Endothelial cell of umbilical vein (primary cell): ENCODE results near the gene MARCHF11.

Source experiments
- POLR2A ChIP-seq: IDR thresholded peaks from 2 replicates; pipeline ENCODE4 v1.6.1; 2012; ENCODE audit warnings: low read depth, mild to moderate bottlenecking, control low read depth, low read length
- POLR2AphosphoS5 ChIP-seq: IDR thresholded peaks from 2 replicates; pipeline ENCODE4 v1.6.1; 2012; ENCODE audit warnings: low read depth, mild to moderate bottlenecking, control low read depth, low read length, moderate library complexity; ENCODE audit not compliant: insufficient read depth
- TF ChIP-seq, protein P1 (sequence below), 2 donors: IDR thresholded peaks; 1 replicate in 1 of 2; 2 replicates in 1 of 2; pipeline ENCODE4 v1.5.1; 2011; ENCODE audit warnings: low read length in 2 of 2, mild to moderate bottlenecking in 2 of 2, moderate library complexity in 2 of 2, control low read depth in 1 of 2, inconsistent platforms in 1 of 2, low read depth in 1 of 2; ENCODE audit not compliant: insufficient read depth in 1 of 2; ENCODE audit errors: extremely low read depth in 1 of 2

DNA sequence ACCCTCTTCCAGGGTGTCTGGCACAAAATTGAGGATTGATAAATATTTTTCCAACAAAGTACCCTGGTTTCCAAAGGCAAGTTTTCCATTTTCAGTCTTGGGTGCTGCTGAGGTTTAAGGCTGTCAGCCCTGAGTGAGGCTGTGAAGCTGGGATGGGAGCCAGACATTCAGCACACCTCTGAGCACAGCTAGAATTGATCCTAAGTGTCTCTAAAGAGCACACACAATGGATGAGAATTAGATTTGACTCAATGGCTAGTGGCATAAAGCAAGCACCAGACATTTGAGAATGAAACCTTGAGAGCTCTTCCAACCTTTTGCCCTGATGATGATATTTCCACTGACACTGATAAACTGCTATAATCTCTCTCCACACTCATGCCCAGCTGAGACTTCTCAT, 131.5 kb downstream of the MARCHF11 start:
- TF ChIP-seq, protein P1, sequence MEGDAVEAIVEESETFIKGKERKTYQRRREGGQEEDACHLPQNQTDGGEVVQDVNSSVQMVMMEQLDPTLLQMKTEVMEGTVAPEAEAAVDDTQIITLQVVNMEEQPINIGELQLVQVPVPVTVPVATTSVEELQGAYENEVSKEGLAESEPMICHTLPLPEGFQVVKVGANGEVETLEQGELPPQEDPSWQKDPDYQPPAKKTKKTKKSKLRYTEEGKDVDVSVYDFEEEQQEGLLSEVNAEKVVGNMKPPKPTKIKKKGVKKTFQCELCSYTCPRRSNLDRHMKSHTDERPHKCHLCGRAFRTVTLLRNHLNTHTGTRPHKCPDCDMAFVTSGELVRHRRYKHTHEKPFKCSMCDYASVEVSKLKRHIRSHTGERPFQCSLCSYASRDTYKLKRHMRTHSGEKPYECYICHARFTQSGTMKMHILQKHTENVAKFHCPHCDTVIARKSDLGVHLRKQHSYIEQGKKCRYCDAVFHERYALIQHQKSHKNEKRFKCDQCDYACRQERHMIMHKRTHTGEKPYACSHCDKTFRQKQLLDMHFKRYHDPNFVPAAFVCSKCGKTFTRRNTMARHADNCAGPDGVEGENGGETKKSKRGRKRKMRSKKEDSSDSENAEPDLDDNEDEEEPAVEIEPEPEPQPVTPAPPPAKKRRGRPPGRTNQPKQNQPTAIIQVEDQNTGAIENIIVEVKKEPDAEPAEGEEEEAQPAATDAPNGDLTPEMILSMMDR (IDR thresholded peaks at IDR 0.05; ENCODE audit: extremely low read depth in 1 of 2, insufficient read depth in 1 of 2, low read depth in 1 of 2, low read length in 2 of 2), result no peak
- TF ChIP-seq POLR2A, result no peak
- TF ChIP-seq POLR2AphosphoS5, result no peak
